RWPE1 (cell line): ENCODE measurements around the gene PANK3.
"Not testable (repeated sequence)": the region's sequence is repeated elsewhere in the genome, so short reads cannot be mapped to it uniquely, and the experiment has no call there.

Experiments
- CTCF ChIA-PET: fragments of 350-600 bp; sonication (Branson Sonifier 250); formaldehyde crosslinking; extraction: SDS; loops from one replicate; lab custom pipeline; 2021; lab: Yijun Ruan, JAX
- POLR2A ChIA-PET: fragments of 400-600 bp; formaldehyde crosslinking; extraction: SDS; loops from one replicate; lab custom pipeline; 2020; ENCODE audit warnings: antibody characterized with exemption; ENCODE audit not compliant: low non-redundant PET; lab: Yijun Ruan, JAX
- DNase-seq: peaks from one replicate; pipeline ENCODE4 v3.0.0; 2012; ENCODE audit warnings: low spot score
- H3K27ac ChIP-seq: fragments of 450-650 bp; 2 replicates; pipeline ENCODE4 v1.5.1; 2017
- TF ChIP-seq, protein P1 (sequence below): fragments of 450-650 bp; conservative IDR thresholded peaks from 2 replicates; pipeline ENCODE4 v1.5.1; 2017; ENCODE audit warnings: low read depth, mild to moderate bottlenecking

Gene PANK3

GRCh38 chr5:168550656-168551055 lies 28.5 kb downstream of the PANK3 start:
- ChIA-PET POLR2A (no interaction called here), CTCF (no interaction called here)
- TF ChIP-seq, protein P1, sequence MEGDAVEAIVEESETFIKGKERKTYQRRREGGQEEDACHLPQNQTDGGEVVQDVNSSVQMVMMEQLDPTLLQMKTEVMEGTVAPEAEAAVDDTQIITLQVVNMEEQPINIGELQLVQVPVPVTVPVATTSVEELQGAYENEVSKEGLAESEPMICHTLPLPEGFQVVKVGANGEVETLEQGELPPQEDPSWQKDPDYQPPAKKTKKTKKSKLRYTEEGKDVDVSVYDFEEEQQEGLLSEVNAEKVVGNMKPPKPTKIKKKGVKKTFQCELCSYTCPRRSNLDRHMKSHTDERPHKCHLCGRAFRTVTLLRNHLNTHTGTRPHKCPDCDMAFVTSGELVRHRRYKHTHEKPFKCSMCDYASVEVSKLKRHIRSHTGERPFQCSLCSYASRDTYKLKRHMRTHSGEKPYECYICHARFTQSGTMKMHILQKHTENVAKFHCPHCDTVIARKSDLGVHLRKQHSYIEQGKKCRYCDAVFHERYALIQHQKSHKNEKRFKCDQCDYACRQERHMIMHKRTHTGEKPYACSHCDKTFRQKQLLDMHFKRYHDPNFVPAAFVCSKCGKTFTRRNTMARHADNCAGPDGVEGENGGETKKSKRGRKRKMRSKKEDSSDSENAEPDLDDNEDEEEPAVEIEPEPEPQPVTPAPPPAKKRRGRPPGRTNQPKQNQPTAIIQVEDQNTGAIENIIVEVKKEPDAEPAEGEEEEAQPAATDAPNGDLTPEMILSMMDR = no peak
- H3K27ac ChIP-seq = no peak overlapping the region
- DNase-seq = no peak

- TF ChIP-seq, protein P1 = no peak
- no peak overlapping the region for H3K27ac ChIP-seq
- POLR2A ChIA-PET = no interaction called here
- no peak for DNase-seq
- CTCF ChIA-PET = no interaction called here
Measured at GRCh38 chr5:168549554-168549953, 29.6 kb downstream of the PANK3 start.

DNA sequence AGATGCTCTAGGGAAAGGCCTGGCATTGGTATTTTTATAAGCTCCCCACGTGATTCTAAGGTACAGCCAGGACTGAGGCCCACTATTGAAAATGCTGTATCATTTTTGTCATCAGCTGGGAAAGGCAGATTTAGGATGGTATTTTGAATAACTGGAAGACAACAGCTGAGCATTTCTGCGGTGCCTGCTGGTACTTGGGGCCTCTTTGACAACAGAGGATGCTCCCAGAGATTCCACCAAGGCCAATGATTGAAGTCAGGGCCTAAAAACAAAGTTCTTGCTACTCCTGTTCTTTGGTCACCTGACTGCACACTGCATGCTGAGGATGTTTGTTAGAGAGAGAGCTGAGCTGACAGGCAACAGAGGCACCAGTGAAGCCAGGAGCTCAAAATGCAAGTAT lies 42.0 kb downstream of the PANK3 start:
- TF ChIP-seq, protein P1 = no peak
- no peak for DNase-seq
- ChIA-PET POLR2A (no interaction called here), CTCF (no interaction called here)
- no peak overlapping the region for H3K27ac ChIP-seq

DNA sequence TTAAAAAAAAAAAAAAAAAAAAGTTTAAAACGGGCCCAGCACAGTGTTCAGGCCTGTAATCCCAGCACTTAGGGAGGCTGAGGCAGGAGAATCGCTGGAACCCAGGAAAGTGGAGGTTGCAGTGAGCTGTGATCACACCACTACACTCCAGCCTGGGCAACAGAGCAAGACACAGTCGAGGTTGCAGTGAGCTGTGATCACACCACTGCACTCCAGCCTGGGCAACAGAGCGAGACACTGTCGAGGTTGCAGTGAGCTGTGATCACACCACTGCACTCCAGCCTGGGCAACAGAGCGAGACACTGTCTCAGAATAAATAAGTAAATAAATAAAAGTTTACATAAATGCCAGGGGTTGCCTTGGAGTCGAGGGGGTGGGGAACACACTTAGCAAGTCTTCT lies 44.8 kb downstream of the PANK3 start:
- ChIA-PET CTCF (interaction anchor here (0.6 kb wide), 1 partner anchor 138 kb away, joined by 3 read pairs; no protein-coding TSS in a partner anchor), POLR2A (interaction anchor here (0.6 kb wide), 1 partner anchor 511 kb away, joined by 3 read pairs; no protein-coding TSS in a partner anchor)
- not testable (repeated sequence) for H3K27ac ChIP-seq, DNase-seq

- no peak overlapping the region for H3K27ac ChIP-seq
- DNase-seq = no peak
- ChIA-PET POLR2A (no interaction called here), CTCF (no interaction called here)
- TF ChIP-seq, protein P1 = no peak
Measured at GRCh38 chr5:168531987-168532864, 46.9 kb downstream of the PANK3 start.

GRCh38 chr5:168531191-168531590 lies 48.0 kb downstream of the PANK3 start:
- TF ChIP-seq, protein P1 = no peak
- POLR2A ChIA-PET = no interaction called here
- H3K27ac ChIP-seq = no peak overlapping the region
- DNase-seq = no peak
- CTCF ChIA-PET = no interaction called here

DNA sequence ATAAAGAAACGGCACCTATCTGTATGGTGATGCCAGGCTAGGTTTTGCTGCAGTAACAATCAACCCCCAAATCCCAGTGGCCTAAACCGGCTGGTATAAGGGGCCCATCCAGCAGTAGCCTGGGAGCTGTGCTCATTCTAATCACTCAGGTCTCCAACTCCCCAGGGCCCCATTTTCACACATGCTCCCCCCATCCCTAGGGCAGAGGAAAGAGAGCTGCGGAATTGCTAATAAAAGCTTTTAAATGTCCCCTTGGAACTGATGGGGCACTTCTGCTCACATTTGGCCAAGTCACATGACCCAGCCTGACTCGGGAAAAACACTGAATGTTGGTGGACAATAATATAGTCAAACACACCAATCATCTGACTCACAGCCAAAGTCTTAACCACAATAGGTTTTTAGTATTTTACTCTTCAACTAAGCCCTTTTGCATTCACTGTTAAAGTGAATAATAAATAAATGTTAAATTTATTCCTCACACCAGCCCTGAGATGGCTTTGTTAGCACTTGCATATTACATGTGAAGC lies 48.5 kb downstream of the PANK3 start:
- TF ChIP-seq, protein P1 = no peak
- POLR2A ChIA-PET = no interaction called here
- H3K27ac ChIP-seq = no peak overlapping the region
- DNase-seq = no peak
- CTCF ChIA-PET = no interaction called here
